WI38 (cell line): ENCODE data around the gene KLF4.

ENCODE experiments used
- H3K4me3 ChIP-seq: 2 replicates; pipeline ENCODE4 v1.5.1; 2011; ENCODE audit warnings: low read depth, mild to moderate bottlenecking, control low read depth, low read length
- CTCF ChIP-seq: IDR thresholded peaks from 2 replicates; pipeline ENCODE4 v1.5.1; 2012; ENCODE audit warnings: low read depth, mild to moderate bottlenecking, control low read depth, low read length

KLF4 gene

GRCh38 chr9:107460153-107461023 is 29.2 kb downstream of the KLF4 start:
- H3K4me3 ChIP-seq: no peak overlapping the region
- TF ChIP-seq CTCF: no peak

GRCh38 chr9:107455425-107456135 is 34.0 kb downstream of the KLF4 start:
- no peak overlapping the region for H3K4me3 ChIP-seq
- TF ChIP-seq CTCF: no peak

GRCh38 chr9:107453479-107453878 is 36.1 kb downstream of the KLF4 start:
- no peak for TF ChIP-seq CTCF

GRCh38 chr9:107447834-107448233 is 41.7 kb downstream of the KLF4 start:
- H3K4me3 ChIP-seq: no peak overlapping the region
- no peak for TF ChIP-seq CTCF

More at GRCh38 chr9:107453479-107453878, 36.1 kb downstream of the KLF4 start:
- H3K4me3 ChIP-seq: no peak overlapping the region

- TF ChIP-seq CTCF: no peak
- no peak overlapping the region for H3K4me3 ChIP-seq
Measured at GRCh38 chr9:107447081-107447480, 42.5 kb downstream of the KLF4 start.

- no peak overlapping the region for H3K4me3 ChIP-seq
- no peak for TF ChIP-seq CTCF
Measured at GRCh38 chr9:107446491-107446890, 43.1 kb downstream of the KLF4 start.

- H3K4me3 ChIP-seq: no peak overlapping the region
Measured at GRCh38 chr9:107443786-107444185, 45.8 kb downstream of the KLF4 start.

More at GRCh38 chr9:107443786-107444185, 45.8 kb downstream of the KLF4 start:
- TF ChIP-seq CTCF: no peak
